Stimulated activated CD8-positive, alpha-beta memory T cell treated with anti-CD3 and anti-CD28 coated beads, Interleukin-7, amount 100 ng/mL, for 24 hours (primary cell): Measurements from ENCODE around the gene SEPTIN5.

Experiments
- DNase-seq: peaks from one replicate; pipeline ENCODE4 v3.0.0-alpha.2; 2020; ENCODE audit warnings: low read depth

SEPTIN5 gene

GRCh38 chr22:19733755-19734154 is 19.5 kb downstream of the SEPTIN5 start:
- no peak for DNase-seq

GRCh38 chr22:19734163-19734562 is 19.9 kb downstream of the SEPTIN5 start:
- no peak for DNase-seq

- DNase-seq, result no peak
These were observed 20.6 kb downstream of the SEPTIN5 start for GRCh38 chr22:19734837-19735382.

GRCh38 chr22:19735665-19736510 is 21.6 kb downstream of the SEPTIN5 start:
- DNase-seq, result no peak

- no peak for DNase-seq
These were observed 23.8 kb downstream of the SEPTIN5 start for GRCh38 chr22:19737846-19738663.

GRCh38 chr22:19738664-19739447 is 24.6 kb downstream of the SEPTIN5 start:
- no peak for DNase-seq

GRCh38 chr22:19739448-19739895 is 25.2 kb downstream of the SEPTIN5 start:
- DNase-seq, result no peak

GRCh38 chr22:19739911-19740449 is 25.7 kb downstream of the SEPTIN5 start:
- no peak for DNase-seq

- DNase-seq, result no peak
These were observed 26.3 kb downstream of the SEPTIN5 start for GRCh38 chr22:19740586-19740985.

GRCh38 chr22:19741053-19741452 is 26.8 kb downstream of the SEPTIN5 start:
- no peak for DNase-seq

- DNase-seq, result no peak
These were observed 28.1 kb downstream of the SEPTIN5 start for GRCh38 chr22:19742160-19743066.

- no peak for DNase-seq
These were observed 28.8 kb downstream of the SEPTIN5 start for GRCh38 chr22:19743081-19743480.

- DNase-seq, result no peak
These were observed 29.3 kb downstream of the SEPTIN5 start for GRCh38 chr22:19743651-19744050.

- DNase-seq, result no peak
These were observed 30.2 kb downstream of the SEPTIN5 start for GRCh38 chr22:19744350-19745006.

GRCh38 chr22:19745155-19746101 is 31.1 kb downstream of the SEPTIN5 start:
- DNase-seq, result no peak

- DNase-seq, result no peak
These were observed 32.4 kb downstream of the SEPTIN5 start for GRCh38 chr22:19746726-19747125.

- DNase-seq, result no peak
These were observed 33.2 kb downstream of the SEPTIN5 start for GRCh38 chr22:19747551-19747950.

- DNase-seq, result no peak
These were observed 33.8 kb downstream of the SEPTIN5 start for GRCh38 chr22:19748139-19748538.
